ENCODE measurements around the gene TRA2A.
"Not testable (repeated sequence)": the region's sequence is repeated elsewhere in the genome, so short reads cannot be mapped to it uniquely, and the experiment has no call there.

TRA2A gene

GRCh38 chr7:23531794-23532489 lies at the start of gene TRA2A:
TRA2A (minus strand) TSS chr7:23531981; CDS start chr7:23531824, 157 bp downstream.
- peak; percentile 95 for DNase-seq (ENCODE audit: low spot score)

GRCh38 chr7:23570592-23571200 lies 38.9 kb upstream of the TRA2A start:
- peak; percentile 76 for DNase-seq (ENCODE audit: low spot score)

- no peak for DNase-seq (ENCODE audit: low spot score)
Observed at GRCh38 chr7:23558303-23558702, 26.5 kb upstream of the TRA2A start.

- no peak for DNase-seq (ENCODE audit: low spot score)
Observed at GRCh38 chr7:23547662-23548061, 15.9 kb upstream of the TRA2A start.

- DNase-seq (ENCODE audit: low spot score), result peak; percentile 90
Observed at GRCh38 chr7:23546897-23547572, 15.3 kb upstream of the TRA2A start.

- DNase-seq (ENCODE audit: low spot score), result no peak
Observed at GRCh38 chr7:23545493-23545892, 13.7 kb upstream of the TRA2A start.

- DNase-seq (ENCODE audit: low spot score), result peak; percentile 47
Observed at GRCh38 chr7:23544913-23545354, 13.2 kb upstream of the TRA2A start.

GRCh38 chr7:23542752-23543151 lies 11.0 kb upstream of the TRA2A start:
- DNase-seq (ENCODE audit: low spot score), result no peak

- no peak for DNase-seq (ENCODE audit: low spot score)
Observed at GRCh38 chr7:23539494-23539907, 7.7 kb upstream of the TRA2A start.

GRCh38 chr7:23538301-23538700 lies 6.5 kb upstream of the TRA2A start:
- no peak for DNase-seq (ENCODE audit: low spot score)

- DNase-seq (ENCODE audit: low spot score), result no peak
Observed at GRCh38 chr7:23533238-23533604, 1.4 kb upstream of the TRA2A start.

- no peak for DNase-seq (ENCODE audit: low spot score)
Observed at GRCh38 chr7:23532490-23533237, 883 bp upstream of the TRA2A start.

- DNase-seq (ENCODE audit: low spot score), result peak; percentile 63
Observed at GRCh38 chr7:23531050-23531793, 559 bp downstream of the TRA2A start.

GRCh38 chr7:23530405-23530804 lies 1.4 kb downstream of the TRA2A start:
- peak; percentile 67 for DNase-seq (ENCODE audit: low spot score)

GRCh38 chr7:23529262-23529859 lies 2.4 kb downstream of the TRA2A start:
- no peak for DNase-seq (ENCODE audit: low spot score)

- DNase-seq (ENCODE audit: low spot score), result not testable (repeated sequence)
Observed at GRCh38 chr7:23525611-23526010, 6.2 kb downstream of the TRA2A start.

- DNase-seq (ENCODE audit: low spot score), result no peak
Observed at GRCh38 chr7:23524473-23524872, 7.3 kb downstream of the TRA2A start.

GRCh38 chr7:23523486-23524075 lies 8.2 kb downstream of the TRA2A start:
- no peak for DNase-seq (ENCODE audit: low spot score)

- DNase-seq (ENCODE audit: low spot score), result no peak
Observed at GRCh38 chr7:23520582-23520981, 11.2 kb downstream of the TRA2A start.

GRCh38 chr7:23514755-23515154 lies 17.0 kb downstream of the TRA2A start:
- no peak for DNase-seq (ENCODE audit: low spot score)

- peak; percentile 35 for DNase-seq (ENCODE audit: low spot score)
Observed at GRCh38 chr7:23513746-23514145, 18.0 kb downstream of the TRA2A start.

Measured in kidney tubule cell (primary cell).